Smooth muscle cell (in vitro differentiated cells): Measurements from ENCODE around the gene HNRNPC. TPM values are rescaled to one million over a fixed set of nuclear protein-coding genes. Genes with fewer than 3 reads are reported as not detected.
"Not testable (repeated sequence)": the region's sequence is repeated elsewhere in the genome, so short reads cannot be mapped to it uniquely, and the experiment has no call there.

Experiments used
- DNase-seq: peaks from one replicate; lab custom pipeline; 2025; ENCODE audit not compliant: unreplicated experiment; lab: John Stamatoyannopoulos, UW
- H2AFZ ChIP-seq: fragments of 200-600 bp; sonication (generic); 2 replicates; pipeline ENCODE4 v1.6.0; 2016; ENCODE audit warnings: antibody characterized with exemption, low read depth, mild to moderate bottlenecking
- H3F3A ChIP-seq: fragments of 200-600 bp; sonication (generic); 2 replicates; pipeline ENCODE4 v1.6.0; 2017; ENCODE audit warnings: antibody characterized with exemption, low read depth
- H3K27ac ChIP-seq: fragments of 200-600 bp; sonication (generic); 2 replicates; pipeline ENCODE4 v1.5.1; 2016; ENCODE audit warnings: low read depth, mild to moderate bottlenecking
- H3K27me3 ChIP-seq: fragments of 200-600 bp; sonication (generic); 2 replicates; pipeline ENCODE4 v1.6.1; 2016; ENCODE audit warnings: low read depth, mild to moderate bottlenecking
- H3K36me3 ChIP-seq: fragments of 200-600 bp; sonication (generic); 2 replicates; pipeline ENCODE4 v1.5.1; 2016; ENCODE audit warnings: low read depth
- H3K4me1 ChIP-seq: fragments of 200-600 bp; sonication (generic); 2 replicates; pipeline ENCODE4 v1.5.1; 2016; ENCODE audit warnings: low read depth
- H3K4me2 ChIP-seq: fragments of 200-600 bp; sonication (generic); 2 replicates; pipeline ENCODE4 v1.6.0; 2016; ENCODE audit warnings: mild to moderate bottlenecking
- H3K4me3 ChIP-seq: fragments of 200-600 bp; sonication (generic); 2 replicates; pipeline ENCODE4 v1.5.1; 2016; ENCODE audit warnings: mild to moderate bottlenecking
- H3K79me2 ChIP-seq: fragments of 200-600 bp; sonication (generic); 2 replicates; pipeline ENCODE4 v1.6.0; 2016; ENCODE audit warnings: low read depth, mild to moderate bottlenecking
- H3K9ac ChIP-seq: fragments of 200-600 bp; sonication (generic); 2 replicates; pipeline ENCODE4 v1.6.0; 2016; ENCODE audit warnings: low read depth
- H3K9me3 ChIP-seq: fragments of 200-600 bp; sonication (generic); replicated peaks from 2 replicates; pipeline ENCODE4 v1.5.1; 2016; ENCODE audit warnings: low read depth
- H4K20me1 ChIP-seq: fragments of 200-600 bp; sonication (generic); 2 replicates; pipeline ENCODE4 v1.6.0; 2016; ENCODE audit warnings: low read depth
- WGBS: methylation state at CpG from one replicate; pipeline ENCODE4 v1.1.7; 2016; ENCODE audit warnings: low lambda C conversion rate; 5-methylcytosine and 5-hydroxymethylcytosine counted together
- polyA plus RNA-seq: library from polyadenylated mRNA; unstranded; fragments of >200 nt; fragmentation: Nextera tagmentation; extraction: Ambion mirVana; gene quantifications from 2 replicates; pipeline ENCODE4 v1.2.1, GENCODE V29; 2016
- total RNA-seq: library from RNA; depleted of rRNA; stranded (reverse); fragments of >200 nt; gene quantifications from 2 replicates; pipeline ENCODE4 v1.2.3, GENCODE V29; 2014
- TF ChIP-seq, protein P1 (sequence below): fragments of 200-600 bp; sonication (generic); IDR thresholded peaks from 2 replicates; pipeline ENCODE4 v1.5.1; 2017; ENCODE audit warnings: borderline replicate concordance, mild to moderate bottlenecking, antibody characterized with exemption; ENCODE audit not compliant: insufficient read depth, poor library complexity, severe bottlenecking

Gene HNRNPC
- total and polyA plus RNA-seq, 2 experiments from 2014 or later, result 408 to 514 TPM

DNA sequence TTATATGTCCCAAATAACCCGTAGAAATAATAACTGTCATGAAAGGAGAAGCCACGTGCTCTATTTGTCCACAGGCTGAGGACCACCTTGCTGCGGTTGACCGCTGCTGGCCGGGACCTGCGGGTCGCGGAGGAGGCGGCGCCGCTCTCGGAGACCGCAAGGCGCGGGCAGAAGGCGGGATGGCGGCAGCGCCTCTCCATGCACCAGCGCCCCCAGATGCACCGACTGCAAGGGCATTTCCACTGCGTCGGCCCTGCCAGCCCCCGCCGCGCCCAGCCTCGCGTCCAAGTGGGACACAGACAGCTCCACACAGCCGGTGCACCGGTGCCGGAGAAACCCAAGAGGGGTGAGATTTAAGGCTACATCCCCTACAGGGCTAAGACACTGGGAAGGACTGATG lies 31.6 kb upstream of the HNRNPC start:
- H3F3A ChIP-seq, result no peaks in the 10 kb centered on the region
- no peaks in the 10 kb centered on the region for H3K79me2 ChIP-seq
- TF ChIP-seq, protein P1, sequence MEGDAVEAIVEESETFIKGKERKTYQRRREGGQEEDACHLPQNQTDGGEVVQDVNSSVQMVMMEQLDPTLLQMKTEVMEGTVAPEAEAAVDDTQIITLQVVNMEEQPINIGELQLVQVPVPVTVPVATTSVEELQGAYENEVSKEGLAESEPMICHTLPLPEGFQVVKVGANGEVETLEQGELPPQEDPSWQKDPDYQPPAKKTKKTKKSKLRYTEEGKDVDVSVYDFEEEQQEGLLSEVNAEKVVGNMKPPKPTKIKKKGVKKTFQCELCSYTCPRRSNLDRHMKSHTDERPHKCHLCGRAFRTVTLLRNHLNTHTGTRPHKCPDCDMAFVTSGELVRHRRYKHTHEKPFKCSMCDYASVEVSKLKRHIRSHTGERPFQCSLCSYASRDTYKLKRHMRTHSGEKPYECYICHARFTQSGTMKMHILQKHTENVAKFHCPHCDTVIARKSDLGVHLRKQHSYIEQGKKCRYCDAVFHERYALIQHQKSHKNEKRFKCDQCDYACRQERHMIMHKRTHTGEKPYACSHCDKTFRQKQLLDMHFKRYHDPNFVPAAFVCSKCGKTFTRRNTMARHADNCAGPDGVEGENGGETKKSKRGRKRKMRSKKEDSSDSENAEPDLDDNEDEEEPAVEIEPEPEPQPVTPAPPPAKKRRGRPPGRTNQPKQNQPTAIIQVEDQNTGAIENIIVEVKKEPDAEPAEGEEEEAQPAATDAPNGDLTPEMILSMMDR, result no peak
- H2AFZ ChIP-seq, result no peak overlapping the region
- H3K9ac ChIP-seq, result no peak overlapping the region
- H3K4me3 ChIP-seq, result peak overlapping the region; percentile 33
- no peak overlapping the region for H3K27ac ChIP-seq
- H3K27me3 ChIP-seq, result peaks cover 36% of the 10 kb centered on the region
- H3K4me1 ChIP-seq, result peaks cover 7% of the 10 kb centered on the region
- H3K36me3 ChIP-seq, result no peaks in the 10 kb centered on the region
- no peaks in the 10 kb centered on the region for H3K9me3 ChIP-seq
- H3K4me2 ChIP-seq, result peak overlapping the region; percentile 78
- H4K20me1 ChIP-seq, result no peaks in the 10 kb centered on the region
- 3% methylated on average over 29 of the region's 30 CpGs for whole genome bisulfite sequencing
- DNase-seq, result no peak

DNA sequence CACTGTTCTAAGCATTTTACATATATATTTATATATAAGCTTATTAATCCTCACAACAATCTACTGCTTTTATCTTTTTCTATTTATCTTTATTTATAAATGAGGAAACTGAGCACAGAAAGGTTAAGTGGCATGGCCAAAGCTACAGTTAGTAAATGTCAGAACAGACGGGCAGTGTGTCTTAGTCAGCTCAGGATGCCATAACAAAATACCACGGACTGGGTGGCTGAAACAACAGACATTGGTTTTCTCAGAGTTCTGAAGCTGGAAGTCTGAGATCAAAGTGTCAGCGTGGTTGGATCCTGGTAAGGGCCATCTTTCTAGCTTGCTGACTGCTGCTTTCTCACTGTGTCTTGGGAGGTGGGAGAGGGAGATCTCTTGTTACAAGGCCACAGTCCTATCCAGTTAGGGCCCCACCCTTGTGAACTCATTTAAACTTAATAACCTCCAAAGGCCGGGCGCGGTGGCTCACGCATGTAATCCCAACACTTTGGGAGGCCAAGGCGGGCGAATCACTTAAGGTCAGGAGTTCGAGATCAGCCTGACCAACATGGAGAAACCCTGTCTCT lies 30.4 kb upstream of the HNRNPC start:
- WGBS, result 84% methylated on average over 10 of the region's 10 CpGs
- H2AFZ ChIP-seq, result no peak overlapping the region
- no peaks in the 10 kb centered on the region for H4K20me1 ChIP-seq
- peaks cover 7% of the 10 kb centered on the region for H3K4me1 ChIP-seq
- TF ChIP-seq, protein P1, result no peak
- DNase-seq, result no peak
- no peaks in the 10 kb centered on the region for H3K9me3 ChIP-seq
- peaks cover 36% of the 10 kb centered on the region for H3K27me3 ChIP-seq
- no peaks in the 10 kb centered on the region for H3K79me2 ChIP-seq
- H3K4me3 ChIP-seq, result no peak overlapping the region
- no peak overlapping the region for H3K9ac ChIP-seq
- H3F3A ChIP-seq, result no peaks in the 10 kb centered on the region
- H3K36me3 ChIP-seq, result no peaks in the 10 kb centered on the region
- H3K4me2 ChIP-seq, result no peak overlapping the region
- H3K27ac ChIP-seq, result no peak overlapping the region

DNA sequence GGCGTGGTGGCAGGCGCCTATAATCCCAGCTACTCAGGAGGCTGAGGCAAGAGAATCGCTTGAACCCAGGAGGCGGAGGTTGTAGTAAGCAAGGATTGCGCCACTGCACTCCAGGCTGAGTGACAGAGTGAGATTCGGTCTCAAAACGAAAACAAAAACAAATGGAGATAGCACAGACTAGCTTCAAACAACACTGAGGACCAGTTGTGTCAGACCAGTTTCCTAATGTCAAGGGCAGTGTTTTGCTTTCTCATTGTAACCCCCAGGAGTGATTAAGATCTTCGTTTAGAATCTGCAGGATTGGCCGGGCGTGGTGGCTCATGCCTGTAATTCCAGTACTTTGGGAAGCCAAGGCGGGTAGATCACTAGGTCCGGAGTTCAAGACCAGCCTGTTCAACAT lies 29.1 kb upstream of the HNRNPC start:
- TF ChIP-seq, protein P1, result no peak
- Histone ChIP-seq H3K36me3 (no peaks in the 10 kb centered on the region), H2AFZ (no peak overlapping the region), H4K20me1 (no peaks in the 10 kb centered on the region), H3K4me2 (no peak overlapping the region), H3K27me3 (peaks cover 32% of the 10 kb centered on the region), H3F3A (no peaks in the 10 kb centered on the region), H3K4me3 (no peak overlapping the region), H3K79me2 (no peaks in the 10 kb centered on the region), H3K4me1 (peaks cover 7% of the 10 kb centered on the region), H3K27ac (no peak overlapping the region), H3K9ac (no peak overlapping the region), H3K9me3 (no peaks in the 10 kb centered on the region)
- DNase-seq, result no peak
- 76% methylated on average over 12 of the region's 12 CpGs for WGBS

DNA sequence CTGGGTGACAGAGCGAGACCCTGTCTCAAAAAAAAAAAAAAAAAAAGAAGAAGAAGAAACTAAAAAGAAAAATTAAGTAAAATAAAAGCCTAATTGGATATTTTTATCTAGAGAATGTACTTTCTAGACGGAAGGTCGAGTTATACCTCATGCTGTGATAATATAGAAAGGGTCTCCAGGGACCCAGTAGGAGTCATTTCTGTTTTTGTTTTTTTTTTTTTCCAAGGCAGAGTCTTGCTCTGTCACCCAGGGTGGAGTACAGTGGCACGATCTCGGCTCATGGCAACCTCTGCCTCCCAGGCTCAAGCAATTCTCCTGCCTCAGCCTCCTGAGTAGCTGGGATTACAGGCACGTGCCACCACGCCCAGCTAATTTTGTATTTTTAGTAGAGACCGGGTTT lies 24.8 kb upstream of the HNRNPC start:
- not testable (repeated sequence) for H3K79me2 ChIP-seq, H3K4me2 ChIP-seq, H3K9ac ChIP-seq, H3K27me3 ChIP-seq, H3K4me1 ChIP-seq, H4K20me1 ChIP-seq, H3K27ac ChIP-seq, H3F3A ChIP-seq, H2AFZ ChIP-seq, H3K9me3 ChIP-seq, H3K36me3 ChIP-seq, H3K4me3 ChIP-seq, DNase-seq
- WGBS, result 89% methylated on average over 8 of the region's 8 CpGs
